ENCODE data around the gene POU2AF1.

GRCh38 chr11:111413849-111414248 lies 34.8 kb upstream of the POU2AF1 start:
- TF ChIP-seq POLR2A (IDR thresholded peaks at IDR 0.05; ENCODE audit: low read length) (no peak), GATA1 (IDR thresholded peaks at IDR 0.05; ENCODE audit: low read depth, low read length) (no peak)
